ENCODE results near the gene CPNE8. TPM values are rescaled to one million over a fixed set of nuclear protein-coding genes. Genes with fewer than 3 reads are reported as not detected.

The CPNE8 gene
- total RNA-seq, 4 donors from 2014 or later, result 12.1 to 38.3 (median 13.4) TPM

DNA sequence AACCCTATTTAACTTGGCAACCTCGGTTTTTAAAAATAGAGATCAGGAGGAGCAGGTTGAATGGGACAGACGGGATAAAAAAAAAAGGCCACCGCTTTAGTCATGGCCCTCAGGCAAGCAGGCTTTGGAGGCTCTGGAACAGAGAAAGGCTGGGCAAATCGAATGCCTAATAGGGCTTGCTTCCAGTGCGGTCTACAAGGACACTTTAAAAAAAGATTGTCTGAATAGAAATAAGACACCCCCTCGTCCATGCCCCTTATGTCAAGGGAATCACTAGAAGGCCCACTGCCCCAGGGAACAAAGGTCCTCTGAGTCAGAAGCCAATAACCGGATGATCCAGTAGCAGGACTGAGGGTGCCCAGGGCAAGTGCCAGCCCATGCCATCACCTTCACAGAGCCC lies 265.8 kb downstream of the CPNE8 start:
- H3K9me3 ChIP-seq, result no peaks in the 10 kb centered on the region
- TF ChIP-seq POLR2A (IDR thresholded peaks at IDR 0.05) (no peak), POLR2AphosphoS5 (IDR thresholded peaks at IDR 0.05) (no peak), EP300 (IDR thresholded peaks at IDR 0.05) (no peak)
- TF ChIP-seq, protein P1, sequence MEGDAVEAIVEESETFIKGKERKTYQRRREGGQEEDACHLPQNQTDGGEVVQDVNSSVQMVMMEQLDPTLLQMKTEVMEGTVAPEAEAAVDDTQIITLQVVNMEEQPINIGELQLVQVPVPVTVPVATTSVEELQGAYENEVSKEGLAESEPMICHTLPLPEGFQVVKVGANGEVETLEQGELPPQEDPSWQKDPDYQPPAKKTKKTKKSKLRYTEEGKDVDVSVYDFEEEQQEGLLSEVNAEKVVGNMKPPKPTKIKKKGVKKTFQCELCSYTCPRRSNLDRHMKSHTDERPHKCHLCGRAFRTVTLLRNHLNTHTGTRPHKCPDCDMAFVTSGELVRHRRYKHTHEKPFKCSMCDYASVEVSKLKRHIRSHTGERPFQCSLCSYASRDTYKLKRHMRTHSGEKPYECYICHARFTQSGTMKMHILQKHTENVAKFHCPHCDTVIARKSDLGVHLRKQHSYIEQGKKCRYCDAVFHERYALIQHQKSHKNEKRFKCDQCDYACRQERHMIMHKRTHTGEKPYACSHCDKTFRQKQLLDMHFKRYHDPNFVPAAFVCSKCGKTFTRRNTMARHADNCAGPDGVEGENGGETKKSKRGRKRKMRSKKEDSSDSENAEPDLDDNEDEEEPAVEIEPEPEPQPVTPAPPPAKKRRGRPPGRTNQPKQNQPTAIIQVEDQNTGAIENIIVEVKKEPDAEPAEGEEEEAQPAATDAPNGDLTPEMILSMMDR (IDR thresholded peaks at IDR 0.05), result no peak
- 76% methylated on average over 7 of the region's 7 CpGs for WGBS
- no peak overlapping the region for H3K27ac ChIP-seq
- no peak for DNase-seq (ENCODE audit: low spot score in 2 of 2)
- H3K36me3 ChIP-seq, result no peaks in the 10 kb centered on the region
- no peaks in the 10 kb centered on the region for H3K4me1 ChIP-seq
- H3K4me3 ChIP-seq, result no peak overlapping the region
- no peaks in the 10 kb centered on the region for H3K27me3 ChIP-seq

DNA sequence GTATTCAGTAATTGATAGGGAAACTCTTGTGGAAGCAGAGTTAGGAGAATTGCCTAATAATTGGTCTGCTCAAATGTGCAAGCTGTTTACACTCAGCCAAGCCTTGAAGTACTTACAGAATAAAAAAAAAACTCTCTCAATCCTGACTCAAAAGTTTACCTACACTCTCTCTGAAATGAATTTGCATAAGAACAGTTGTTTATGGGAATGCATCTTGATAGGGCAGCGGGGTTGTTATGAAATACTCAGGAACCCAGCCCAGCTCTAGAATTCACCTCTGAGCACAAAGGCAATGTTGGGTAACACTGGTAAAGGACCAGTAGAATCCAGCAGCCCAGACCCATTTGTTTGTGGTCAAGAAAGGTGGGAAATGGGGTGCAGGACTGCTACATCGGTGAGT lies 267.0 kb downstream of the CPNE8 start:
- no peak overlapping the region for H3K4me3 ChIP-seq
- H3K27ac ChIP-seq, result no peak overlapping the region

DNA sequence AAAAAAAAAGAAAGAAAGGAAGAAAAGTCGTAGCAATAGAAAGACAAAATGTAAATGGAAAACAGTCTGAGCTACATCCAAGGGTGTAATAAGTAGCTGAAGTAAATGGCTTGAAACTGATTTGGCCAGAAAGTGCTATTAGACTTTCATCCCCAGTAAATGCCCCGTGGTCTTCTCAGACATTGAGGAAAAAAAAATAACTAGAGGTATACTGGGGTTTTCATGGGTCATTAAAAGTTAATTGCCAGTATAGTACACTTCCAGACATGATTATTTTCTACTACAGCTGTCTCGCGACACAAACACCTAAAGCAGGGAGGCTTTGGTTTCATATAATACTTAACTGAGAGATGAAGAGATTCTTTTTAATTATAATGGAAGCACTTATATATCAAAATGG lies 271.9 kb downstream of the CPNE8 start:
- TF ChIP-seq EP300 (IDR thresholded peaks at IDR 0.05), result no peak
- no peak for TF ChIP-seq POLR2AphosphoS5 (IDR thresholded peaks at IDR 0.05)
- TF ChIP-seq POLR2A (IDR thresholded peaks at IDR 0.05), result no peak
- TF ChIP-seq, protein P1 (IDR thresholded peaks at IDR 0.05), result no peak
- no peaks in the 10 kb centered on the region for H3K4me1 ChIP-seq
- H3K27ac ChIP-seq, result no peak overlapping the region
- no peaks in the 10 kb centered on the region for H3K9me3 ChIP-seq
- H3K4me3 ChIP-seq, result no peak overlapping the region
- no peaks in the 10 kb centered on the region for H3K27me3 ChIP-seq
- no peaks in the 10 kb centered on the region for H3K36me3 ChIP-seq
- WGBS, result 68% methylated on average over 4 of the region's 4 CpGs
- DNase-seq (ENCODE audit: low spot score in 2 of 2), result no peak

More for the DNA sequence above, 267.0 kb downstream of the CPNE8 start:
- WGBS, result 76% methylated on average over 2 of the region's 2 CpGs
- DNase-seq (ENCODE audit: low spot score in 2 of 2), result no peak
- TF ChIP-seq EP300 (IDR thresholded peaks at IDR 0.05), result no peak
- no peak for TF ChIP-seq POLR2A (IDR thresholded peaks at IDR 0.05)
- TF ChIP-seq POLR2AphosphoS5 (IDR thresholded peaks at IDR 0.05), result no peak
- TF ChIP-seq, protein P1 (IDR thresholded peaks at IDR 0.05), result no peak
- Histone ChIP-seq H3K36me3 (no peaks in the 10 kb centered on the region), H3K9me3 (no peaks in the 10 kb centered on the region), H3K4me1 (no peaks in the 10 kb centered on the region), H3K27me3 (no peaks in the 10 kb centered on the region)

DNA sequence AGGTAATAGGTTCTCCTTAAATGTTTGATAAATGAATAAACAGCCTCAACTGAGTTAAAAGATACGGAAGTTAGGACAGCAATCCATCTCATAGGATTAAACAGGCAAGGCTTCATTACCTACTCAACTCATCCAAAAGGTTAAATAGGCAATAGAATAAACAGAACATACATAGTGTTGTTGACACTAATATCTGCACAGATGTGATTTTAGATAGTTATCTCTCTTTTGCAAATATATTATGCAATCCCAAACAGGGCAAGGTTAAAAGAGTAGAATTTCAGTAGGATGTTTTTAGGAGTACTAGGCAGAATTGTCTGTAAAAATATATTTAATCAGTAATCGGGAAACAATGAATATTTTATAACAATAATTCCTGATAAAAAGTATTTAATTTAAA lies 276.3 kb downstream of the CPNE8 start:
- Histone ChIP-seq H3K27me3 (no peaks in the 10 kb centered on the region), H3K9me3 (no peaks in the 10 kb centered on the region), H3K36me3 (no peaks in the 10 kb centered on the region), H3K4me1 (no peaks in the 10 kb centered on the region), H3K27ac (no peak overlapping the region), H3K4me3 (no peak overlapping the region)
- 93% methylated on average over 2 of the region's 2 CpGs for WGBS
- no peak for DNase-seq (ENCODE audit: low spot score in 2 of 2)
- TF ChIP-seq, protein P1 (IDR thresholded peaks at IDR 0.05), result no peak
- TF ChIP-seq POLR2A (IDR thresholded peaks at IDR 0.05) (no peak), EP300 (IDR thresholded peaks at IDR 0.05) (no peak), POLR2AphosphoS5 (IDR thresholded peaks at IDR 0.05) (no peak)

DNA sequence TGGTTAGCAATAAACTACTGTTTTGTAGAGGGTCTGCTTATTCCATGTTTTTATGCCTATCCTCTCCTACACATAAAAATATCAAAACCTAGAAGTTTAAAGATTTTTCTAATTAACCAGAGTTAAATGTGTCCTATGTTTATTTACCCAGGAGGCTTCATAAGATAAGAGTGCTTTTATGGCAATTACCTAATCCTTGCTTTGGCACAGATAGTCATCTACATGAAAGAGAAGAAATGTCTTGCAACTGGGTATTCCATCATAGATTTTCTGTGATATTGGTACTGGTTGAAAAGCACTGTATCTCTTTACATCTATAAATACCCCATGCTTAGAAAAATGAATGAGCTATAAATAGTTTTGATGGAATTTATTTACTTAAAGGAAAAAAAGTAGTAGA lies 277.1 kb downstream of the CPNE8 start:
- H3K9me3 ChIP-seq, result no peaks in the 10 kb centered on the region
- TF ChIP-seq POLR2AphosphoS5 (IDR thresholded peaks at IDR 0.05) (no peak), POLR2A (IDR thresholded peaks at IDR 0.05) (no peak), EP300 (IDR thresholded peaks at IDR 0.05) (no peak)
- TF ChIP-seq, protein P1 (IDR thresholded peaks at IDR 0.05), result no peak
- no peaks in the 10 kb centered on the region for H3K27me3 ChIP-seq
- no peaks in the 10 kb centered on the region for H3K36me3 ChIP-seq
- H3K4me1 ChIP-seq, result no peaks in the 10 kb centered on the region
- H3K27ac ChIP-seq, result no peak overlapping the region
- no peak overlapping the region for H3K4me3 ChIP-seq
- DNase-seq (ENCODE audit: low spot score in 2 of 2), result no peak
